ENCODE measurements around the gene FCHSD2. TPM values are rescaled to one million over a fixed set of nuclear protein-coding genes. Genes with fewer than 3 reads are reported as not detected.

Gene FCHSD2
- total and polyA plus RNA-seq, 2 of the 13 experiments (the other 11 are each of a cell fraction or from before 2014, with no cell fraction given): 20.5 to 24.8 TPM

GRCh38 chr11:72981971-72982685 lies 160.0 kb downstream of the FCHSD2 start (continued):
- TF ChIP-seq LBX2 (CRISPR knock-in tag; IDR thresholded peaks at IDR 0.05; ENCODE audit: borderline replicate concordance): no peak
- no peak for TF ChIP-seq NFE2 (CRISPR knock-in tag; IDR thresholded peaks at IDR 0.05)
- TF ChIP-seq PCBP1 (IDR thresholded peaks at IDR 0.05; ENCODE audit: borderline replicate concordance, low read depth, low read length): no peak
- no peak for TF ChIP-seq ZNF3 (CRISPR knock-in tag; IDR thresholded peaks at IDR 0.05)
- no peak for TF ChIP-seq POGK (CRISPR knock-in tag; conservative IDR thresholded peaks at IDR 0.05)
- no peak for TF ChIP-seq ZNF292 (CRISPR knock-in tag; IDR thresholded peaks at IDR 0.05; ENCODE audit: borderline replicate concordance, low read depth)
- no peak for TF ChIP-seq ZBTB39 (CRISPR knock-in tag; IDR thresholded peaks at IDR 0.05)
- no peak for TF ChIP-seq ZSCAN31 (CRISPR knock-in tag; IDR thresholded peaks at IDR 0.05; ENCODE audit: low read depth)
- no peak for TF ChIP-seq ZBTB8A (CRISPR knock-in tag; IDR thresholded peaks at IDR 0.05; ENCODE audit: borderline replicate concordance, low read depth)
- no peak for TF ChIP-seq MLXIP (CRISPR knock-in tag; IDR thresholded peaks at IDR 0.05; ENCODE audit: borderline replicate concordance)
- TF ChIP-seq ZFP62 (CRISPR knock-in tag; IDR thresholded peaks at IDR 0.05): no peak
